ENCODE results near the gene CYRIA. TPM values are rescaled to one million over a fixed set of nuclear protein-coding genes. Genes with fewer than 3 reads are reported as not detected.
A peak's percentile ranks its signal among the peaks of the same experiment; 100 is the strongest.

Gene CYRIA
- total RNA-seq, 6 experiments from 2014 or later: 1.6 to 6.3 (median 3.1) TPM

- Histone ChIP-seq H3K27me3 (no peaks in the 10 kb centered on the region), H3K4me1 (peaks cover 0 to 7% (median 0%) of the 10 kb centered on the region in 4 donors), H3K9me3 (no peaks in the 10 kb centered on the region), H3K4me3 (no peak overlapping the region), H3K27ac (peak overlapping the region in 2 of 3 donors; percentile 12 to 49), H3K36me3 (no peaks in the 10 kb centered on the region)
- no peak for ATAC-seq
- DNase-seq: no peak
- TF ChIP-seq POLR2A (IDR thresholded peaks at IDR 0.05): no peak
- TF ChIP-seq CTCF (IDR thresholded peaks at IDR 0.05): no peak
- WGBS (ENCODE audit: insufficient coverage, low coverage, low lambda C conversion rate, missing lambda C conversion rate): 72% methylated on average over 3 of the region's 4 CpGs
- intact Hi-C loops (cut with DNase I): no loop called here
These were observed 9.6 kb downstream of the CYRIA start for GRCh38 chr2:16655905-16656642.

GRCh38 chr2:16655445-16655837 lies 10.2 kb downstream of the CYRIA start:
- Histone ChIP-seq H3K9me3 (no peaks in the 10 kb centered on the region), H3K27me3 (no peaks in the 10 kb centered on the region), H3K4me3 (no peak overlapping the region), H3K4me1 (peaks cover 0 to 7% (median 0%) of the 10 kb centered on the region in 4 donors), H3K36me3 (no peaks in the 10 kb centered on the region), H3K27ac (peak overlapping the region in 1 of 3 donors; percentile 15)
- WGBS (ENCODE audit: insufficient coverage, low coverage, low lambda C conversion rate, missing lambda C conversion rate): 83% methylated on average over 6 of the region's 6 CpGs
- no peak for TF ChIP-seq CTCF (IDR thresholded peaks at IDR 0.05)
- no peak for TF ChIP-seq POLR2A (IDR thresholded peaks at IDR 0.05)
- ATAC-seq (no peak), DNase-seq (no peak)
- intact Hi-C loops (cut with DNase I): no loop called here

GRCh38 chr2:16654833-16655444 lies 10.7 kb downstream of the CYRIA start:
- Histone ChIP-seq H3K9me3 (no peaks in the 10 kb centered on the region), H3K36me3 (no peaks in the 10 kb centered on the region), H3K4me3 (no peak overlapping the region), H3K4me1 (peaks cover 0 to 7% (median 0%) of the 10 kb centered on the region in 4 donors), H3K27me3 (no peaks in the 10 kb centered on the region), H3K27ac (peak overlapping the region in 1 of 3 donors; percentile 15)
- TF ChIP-seq CTCF (IDR thresholded peaks at IDR 0.05) (no peak), POLR2A (IDR thresholded peaks at IDR 0.05) (no peak)
- WGBS (ENCODE audit: insufficient coverage, low coverage, low lambda C conversion rate, missing lambda C conversion rate): 18% methylated on average over 1 of the region's 4 CpGs
- no peak for DNase-seq
- ATAC-seq: no peak
- intact Hi-C loops (cut with DNase I): no loop called here

GRCh38 chr2:16653799-16654198 lies 11.8 kb downstream of the CYRIA start:
- intact Hi-C loops (cut with DNase I): no loop called here
- peak overlapping the region in 2 of 3 donors; percentile 35 to 53 for H3K27ac ChIP-seq
- H3K27me3 ChIP-seq: no peaks in the 10 kb centered on the region
- no peak for DNase-seq
- WGBS (ENCODE audit: insufficient coverage, low coverage, low lambda C conversion rate, missing lambda C conversion rate): 60% methylated on average over 4 of the region's 4 CpGs
- peak; percentile 25 to 43 (median 42) for ATAC-seq
- H3K36me3 ChIP-seq: no peaks in the 10 kb centered on the region
- TF ChIP-seq CTCF (IDR thresholded peaks at IDR 0.05) (no peak), POLR2A (IDR thresholded peaks at IDR 0.05) (peak; percentile 21)
- H3K9me3 ChIP-seq: no peaks in the 10 kb centered on the region
- no peak overlapping the region for H3K4me3 ChIP-seq
- H3K4me1 ChIP-seq: peaks cover 0 to 7% (median 0%) of the 10 kb centered on the region in 4 donors
